Mesothelial cell of epicardium (in vitro differentiated cells): ENCODE data around the gene VSIG10L. TPM values are rescaled to one million over a fixed set of nuclear protein-coding genes. Genes with fewer than 3 reads are reported as not detected.

Experiments
- DNase-seq, 2 experiments: peaks; one replicate each; pipeline ENCODE4 v3.0.0; 2021; ENCODE audit warnings: low spot score in 2 of 2; ENCODE audit not compliant: unreplicated experiment in 2 of 2
- H3K27ac Mint-ChIP-seq: 2 replicates; pipeline ENCODE4 v1.8.0; 2021; ENCODE audit warnings: mixed read lengths
- H3K27me3 Mint-ChIP-seq: 2 replicates; pipeline ENCODE4 v1.8.0; 2021; ENCODE audit warnings: low read depth, mixed read lengths
- H3K36me3 Mint-ChIP-seq: 2 replicates; pipeline ENCODE4 v1.8.0; 2021; ENCODE audit warnings: mixed read lengths
- H3K4me1 Mint-ChIP-seq: 2 replicates; pipeline ENCODE4 v1.8.0; 2021; ENCODE audit warnings: mixed read lengths
- H3K4me3 Mint-ChIP-seq: 2 replicates; pipeline ENCODE4 v1.8.0; 2021; ENCODE audit warnings: mild to moderate bottlenecking, moderate library complexity, mixed read lengths
- H3K9me3 Mint-ChIP-seq: 2 replicates; pipeline ENCODE4 v1.8.0; 2021; ENCODE audit warnings: mixed read lengths
- total RNA-seq: library from RNA; stranded (reverse); gene quantifications from 3 replicates; pipeline ENCODE4 v1.2.1, GENCODE V29; 2021
- TF ChIP-seq, protein P1 (sequence below): fragments of 200-600 bp; sonication (generic); IDR thresholded peaks from one replicate; pipeline ENCODE4 v1.5.0; 2021; ENCODE audit warnings: antibody characterized with exemption; ENCODE audit not compliant: unreplicated experiment

Gene VSIG10L
- total RNA-seq, 1 donor from 2014 or later = 8.9 TPM

DNA sequence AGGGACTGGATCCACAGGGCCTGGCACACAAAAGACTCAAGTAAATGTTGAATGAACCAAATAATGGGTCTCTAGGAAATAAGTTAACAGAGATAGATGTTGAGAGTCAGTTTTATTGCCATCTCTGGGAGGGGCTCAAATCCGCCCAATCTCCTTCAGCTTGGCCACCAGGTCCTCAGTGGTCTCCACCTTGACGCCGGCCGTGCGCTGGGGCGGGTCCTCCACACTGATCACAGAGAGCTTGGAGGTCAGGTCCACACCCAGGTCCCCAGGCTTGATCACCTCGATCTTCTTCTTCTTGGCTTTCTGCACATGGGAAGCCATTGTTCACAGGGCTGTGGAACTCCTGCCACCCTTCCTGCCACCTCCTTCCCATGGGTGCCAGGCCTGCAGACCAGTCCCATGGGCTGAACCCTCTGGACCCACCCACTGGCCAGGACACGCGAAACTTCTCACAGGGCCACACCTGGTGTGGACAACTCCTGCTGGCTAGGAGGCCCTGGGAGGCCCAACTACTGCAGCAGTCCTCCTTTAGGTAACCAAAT lies 3.2 kb upstream of the VSIG10L start:
- DNase-seq = no peak
- Mint-ChIP-seq H3K4me3 (no peak overlapping the region), H3K9me3 (no peaks in the 10 kb centered on the region), H3K27me3 (peaks cover 15% of the 10 kb centered on the region), H3K4me1 (peaks cover 15% of the 10 kb centered on the region), H3K36me3 (peaks cover 11% of the 10 kb centered on the region), H3K27ac (no peak overlapping the region)
- TF ChIP-seq, protein P1, sequence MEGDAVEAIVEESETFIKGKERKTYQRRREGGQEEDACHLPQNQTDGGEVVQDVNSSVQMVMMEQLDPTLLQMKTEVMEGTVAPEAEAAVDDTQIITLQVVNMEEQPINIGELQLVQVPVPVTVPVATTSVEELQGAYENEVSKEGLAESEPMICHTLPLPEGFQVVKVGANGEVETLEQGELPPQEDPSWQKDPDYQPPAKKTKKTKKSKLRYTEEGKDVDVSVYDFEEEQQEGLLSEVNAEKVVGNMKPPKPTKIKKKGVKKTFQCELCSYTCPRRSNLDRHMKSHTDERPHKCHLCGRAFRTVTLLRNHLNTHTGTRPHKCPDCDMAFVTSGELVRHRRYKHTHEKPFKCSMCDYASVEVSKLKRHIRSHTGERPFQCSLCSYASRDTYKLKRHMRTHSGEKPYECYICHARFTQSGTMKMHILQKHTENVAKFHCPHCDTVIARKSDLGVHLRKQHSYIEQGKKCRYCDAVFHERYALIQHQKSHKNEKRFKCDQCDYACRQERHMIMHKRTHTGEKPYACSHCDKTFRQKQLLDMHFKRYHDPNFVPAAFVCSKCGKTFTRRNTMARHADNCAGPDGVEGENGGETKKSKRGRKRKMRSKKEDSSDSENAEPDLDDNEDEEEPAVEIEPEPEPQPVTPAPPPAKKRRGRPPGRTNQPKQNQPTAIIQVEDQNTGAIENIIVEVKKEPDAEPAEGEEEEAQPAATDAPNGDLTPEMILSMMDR = no peak

DNA sequence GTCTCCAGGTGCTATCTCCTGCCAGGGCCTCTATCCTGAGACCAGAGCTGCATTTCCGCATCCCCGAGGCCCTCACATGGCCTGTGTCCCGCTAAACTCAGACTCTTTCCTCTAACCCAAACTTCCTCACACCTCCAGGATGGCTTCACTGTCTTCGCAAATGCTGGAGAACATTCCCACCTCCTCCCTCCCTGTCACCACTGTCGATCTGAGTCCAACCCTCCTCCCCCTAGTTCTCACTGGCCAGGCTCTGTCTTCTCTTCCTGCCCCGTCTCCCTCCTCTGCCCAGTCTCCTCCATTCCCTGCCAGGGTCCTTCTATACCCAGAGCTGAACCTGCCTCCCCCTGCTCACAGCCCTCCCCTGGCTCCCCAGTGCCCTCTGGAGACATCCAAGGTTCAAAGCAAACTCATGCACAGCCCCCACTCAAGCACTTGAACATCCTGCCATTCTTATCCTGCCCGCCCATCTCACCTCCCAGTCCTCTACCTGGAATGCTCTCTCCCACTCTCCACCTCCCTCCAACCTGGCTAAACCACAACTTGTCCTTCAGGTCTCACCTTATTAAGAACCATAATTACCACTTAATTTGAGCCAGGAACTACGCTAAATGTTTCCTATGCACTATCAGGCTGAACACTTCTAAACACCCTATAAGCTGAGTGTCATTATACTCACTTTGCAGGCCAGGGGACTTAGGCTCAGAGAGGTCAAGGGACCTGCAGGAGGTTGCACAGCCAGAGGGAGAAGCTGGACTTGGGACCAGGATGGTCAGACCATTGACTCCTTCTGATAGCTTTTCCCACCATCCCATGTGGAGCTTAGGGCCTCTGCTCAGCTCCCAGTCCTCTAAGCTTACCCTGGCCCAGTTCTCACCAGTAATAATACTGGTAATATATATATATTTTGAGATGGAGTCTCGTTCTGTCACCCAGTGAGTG lies 961 bp upstream of the VSIG10L start:
- no peak for DNase-seq
- TF ChIP-seq, protein P1 = no peak

DNA sequence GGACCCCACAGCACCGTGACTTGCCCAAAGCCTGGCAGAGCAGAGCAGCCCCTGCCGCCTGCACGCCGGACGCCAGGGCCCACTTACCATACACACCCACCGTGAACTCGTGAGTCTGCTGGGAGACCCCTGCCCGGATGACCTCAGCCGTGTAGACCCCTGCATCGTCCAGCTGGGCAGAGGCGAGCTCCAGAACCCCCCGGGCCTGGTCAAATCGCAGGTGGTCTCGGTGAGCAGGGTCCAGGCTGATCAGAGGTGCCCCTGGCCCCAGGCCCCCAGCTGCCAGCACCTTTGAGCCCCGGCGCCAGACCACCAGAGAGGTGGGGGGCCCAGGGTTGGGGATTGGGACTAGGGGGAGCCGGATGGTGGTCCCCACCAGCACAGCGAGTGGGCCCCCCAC lies 873 bp downstream of the VSIG10L start:
- peaks cover 25% of the 10 kb centered on the region for H3K4me1 Mint-ChIP-seq
- H3K27me3 Mint-ChIP-seq = peaks cover 15% of the 10 kb centered on the region
- H3K36me3 Mint-ChIP-seq = peaks cover 7% of the 10 kb centered on the region
- TF ChIP-seq, protein P1 = no peak
- no peaks in the 10 kb centered on the region for H3K9me3 Mint-ChIP-seq
- H3K4me3 Mint-ChIP-seq = peak overlapping the region; percentile 48
- DNase-seq = no peak
- no peak overlapping the region for H3K27ac Mint-ChIP-seq

More for the DNA sequence above, 961 bp upstream of the VSIG10L start:
- H3K27me3 Mint-ChIP-seq = peaks cover 15% of the 10 kb centered on the region
- H3K36me3 Mint-ChIP-seq = peaks cover 11% of the 10 kb centered on the region
- peaks cover 25% of the 10 kb centered on the region for H3K4me1 Mint-ChIP-seq
- peak overlapping the region; percentile 18 for H3K4me3 Mint-ChIP-seq
- no peak overlapping the region for H3K27ac Mint-ChIP-seq
- H3K9me3 Mint-ChIP-seq = no peaks in the 10 kb centered on the region

DNA sequence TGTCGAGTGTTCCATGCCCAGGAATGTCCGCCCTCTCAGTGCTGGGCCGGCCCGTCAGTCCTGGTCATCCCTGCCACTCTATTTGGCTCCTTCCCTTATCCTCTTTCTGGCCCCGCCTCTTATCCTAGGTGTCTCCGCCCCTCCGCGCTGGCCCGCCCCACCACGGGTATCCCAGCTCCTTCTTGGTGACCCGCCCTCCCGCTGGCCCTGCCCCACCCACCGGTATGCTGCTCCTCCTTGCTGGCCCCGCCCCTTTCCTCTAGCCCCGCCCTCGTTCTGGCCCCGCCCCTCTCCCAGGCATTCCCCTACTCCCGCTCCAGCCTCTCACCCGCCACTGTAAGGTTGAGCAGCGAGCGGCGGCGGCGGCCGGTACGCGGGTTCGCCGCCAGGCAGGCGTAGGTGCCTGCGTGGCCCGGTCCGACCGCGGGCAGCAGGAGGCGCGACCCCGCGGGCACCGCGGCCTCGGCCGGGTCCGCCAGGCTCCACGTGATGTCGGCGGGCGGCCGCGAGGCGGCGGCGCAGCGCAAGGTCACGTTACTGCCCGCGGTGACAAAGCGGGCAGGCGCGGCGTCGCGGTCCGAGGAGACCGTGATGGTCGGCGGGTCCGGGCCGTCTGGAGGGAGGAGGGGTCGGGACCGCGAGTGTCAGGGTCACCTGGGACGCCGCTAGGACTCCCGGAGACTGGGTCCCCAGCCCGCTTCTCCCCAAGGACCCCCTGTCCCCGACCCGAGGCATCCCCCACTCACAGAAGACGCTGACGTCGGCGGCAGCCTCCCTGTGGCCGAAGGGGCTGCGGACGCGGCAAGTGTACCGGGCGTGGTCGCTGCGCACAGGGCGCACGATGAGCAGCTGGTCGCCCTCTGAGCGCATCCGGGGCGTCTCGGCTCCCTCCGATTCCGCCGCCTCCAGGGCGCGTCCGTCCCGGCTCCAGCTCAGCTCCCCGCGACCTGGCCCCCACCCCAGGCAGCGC lies 2.0 kb downstream of the VSIG10L start:
- peak; percentile 97 to 98 for DNase-seq
- H3K4me3 Mint-ChIP-seq = peak overlapping the region; percentile 91
- peaks cover 4% of the 10 kb centered on the region for H3K36me3 Mint-ChIP-seq
- H3K27ac Mint-ChIP-seq = peak overlapping the region; percentile 93
- peaks cover 15% of the 10 kb centered on the region for H3K27me3 Mint-ChIP-seq
- TF ChIP-seq, protein P1 = peak; percentile 31
- H3K9me3 Mint-ChIP-seq = no peaks in the 10 kb centered on the region
- H3K4me1 Mint-ChIP-seq = peaks cover 25% of the 10 kb centered on the region

DNA sequence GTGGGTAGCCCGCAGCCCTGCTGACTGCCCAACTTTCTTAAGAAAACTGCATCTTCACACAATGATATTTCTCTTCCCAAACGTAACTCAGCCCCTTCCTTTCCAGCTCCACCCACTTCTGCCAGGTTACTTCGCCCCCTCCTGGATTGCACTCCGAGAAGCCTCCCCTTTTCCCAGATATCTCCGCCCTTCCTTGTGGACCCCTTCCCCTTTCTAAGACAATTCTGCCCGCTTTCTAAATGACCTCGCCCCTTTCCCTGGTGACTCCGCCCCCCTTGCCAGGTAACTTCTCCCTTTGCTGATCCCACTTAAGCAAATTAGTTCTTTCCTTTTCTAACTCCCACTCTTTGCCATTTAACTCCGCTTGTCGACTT lies 2.6 kb downstream of the VSIG10L start:
- H3K4me3 Mint-ChIP-seq = peak overlapping the region; percentile 91
- peaks cover 25% of the 10 kb centered on the region for H3K4me1 Mint-ChIP-seq
- peaks cover 15% of the 10 kb centered on the region for H3K27me3 Mint-ChIP-seq
- DNase-seq = no peak
- H3K9me3 Mint-ChIP-seq = no peaks in the 10 kb centered on the region
- peak overlapping the region; percentile 93 for H3K27ac Mint-ChIP-seq
- TF ChIP-seq, protein P1 = no peak
- peaks cover 2% of the 10 kb centered on the region for H3K36me3 Mint-ChIP-seq
